HG03521 (cell line): ENCODE results near the gene XXYLT1.

Experiments used
- ATAC-seq: cut with Tn5 transposase; IDR thresholded peaks from one replicate; pipeline ENCODE4 v1.9.1; 2021; ENCODE audit warnings: mild to moderate bottlenecking, moderate library complexity; ENCODE audit not compliant: unreplicated experiment

XXYLT1 gene

DNA sequence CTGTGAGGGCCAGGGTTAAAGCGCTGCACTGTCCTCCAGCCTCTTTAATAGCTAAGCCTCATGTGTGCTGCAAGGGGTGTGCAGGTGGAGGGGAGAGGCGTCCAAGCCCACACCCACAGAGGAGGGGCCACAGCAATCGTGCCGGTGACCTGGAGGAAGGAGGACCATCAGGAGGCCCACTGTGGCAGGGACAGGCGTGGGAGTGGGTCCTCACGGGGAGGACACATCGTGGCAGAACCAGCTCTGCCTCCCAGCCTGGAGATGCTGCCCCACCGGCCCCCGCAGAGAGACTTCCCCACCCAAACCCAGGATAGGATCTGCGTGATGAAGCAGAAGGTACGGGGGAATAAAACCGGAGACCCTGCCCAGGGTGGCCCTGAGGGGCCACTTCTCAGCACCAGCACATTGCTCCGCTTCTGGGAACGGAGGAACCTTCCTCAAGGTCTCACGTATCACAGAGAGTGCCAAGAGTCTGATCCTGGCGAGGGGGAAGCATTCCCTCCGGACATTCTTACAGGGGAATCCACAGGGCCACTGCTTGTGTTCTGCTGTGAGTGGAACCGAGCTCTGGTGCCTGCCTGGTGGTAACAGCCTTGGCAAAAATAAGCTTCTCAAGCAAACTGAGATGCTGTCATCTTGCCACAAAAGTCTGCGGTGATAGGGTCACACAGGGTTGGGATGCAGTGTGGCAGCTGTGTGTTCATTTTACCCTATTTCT is 199.8 kb downstream of the XXYLT1 start:
- no peak for ATAC-seq

DNA sequence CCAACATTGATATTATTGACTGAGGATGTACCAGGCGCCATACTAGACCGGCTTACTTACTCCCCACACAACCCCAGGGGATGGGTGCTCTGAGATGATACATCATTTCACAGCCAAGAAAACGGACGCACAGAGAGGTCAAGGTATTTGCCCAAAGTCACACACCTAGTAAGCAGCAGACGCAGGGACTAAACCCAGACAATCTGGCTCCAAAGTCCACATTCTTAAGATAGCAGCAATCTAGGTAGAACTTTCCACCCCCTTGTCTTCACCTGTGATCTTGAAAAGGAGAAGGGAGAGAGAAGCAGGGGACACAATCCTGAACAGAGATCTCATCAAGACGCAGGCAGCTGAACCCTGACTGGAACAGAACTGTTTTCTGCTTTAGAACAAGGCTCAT is 200.6 kb downstream of the XXYLT1 start:
- no peak for ATAC-seq

DNA sequence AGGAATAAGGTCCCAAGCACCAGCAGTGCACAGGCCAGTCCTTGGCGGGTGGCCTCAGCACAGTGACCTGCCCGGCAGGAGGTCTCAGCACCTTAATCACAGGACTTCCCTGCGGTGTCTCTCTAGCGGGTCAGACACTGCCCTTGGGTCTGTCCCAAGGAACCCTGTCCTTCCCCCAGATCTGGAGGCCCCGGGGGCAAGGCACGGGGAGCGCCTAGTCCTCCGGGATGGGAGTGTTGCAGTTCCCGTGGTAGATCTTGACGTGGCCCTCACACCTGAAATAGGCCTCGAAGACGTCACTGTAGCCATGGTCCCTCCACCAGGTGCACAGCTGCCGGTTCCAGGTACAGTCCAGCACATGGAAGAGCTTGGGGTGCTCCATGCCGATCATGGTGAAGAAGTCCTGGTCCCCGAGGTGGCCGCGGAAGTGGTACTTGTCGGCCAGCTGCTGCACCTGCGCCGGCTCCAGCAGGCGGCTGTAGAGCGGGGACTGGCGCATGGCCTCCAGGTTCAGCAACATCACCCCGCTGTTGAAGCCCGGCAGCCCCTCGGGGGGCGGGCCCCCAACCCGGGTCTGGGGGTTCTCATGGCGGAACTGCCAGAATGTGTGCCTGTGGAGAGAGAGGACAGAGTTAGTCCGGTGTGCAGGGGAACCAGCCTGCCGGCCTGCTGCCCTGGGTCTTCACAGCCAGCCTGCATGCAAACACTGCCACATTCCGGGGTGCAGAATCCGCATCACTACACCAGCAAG is 201.3 kb downstream of the XXYLT1 start:
- ATAC-seq: no peak

DNA sequence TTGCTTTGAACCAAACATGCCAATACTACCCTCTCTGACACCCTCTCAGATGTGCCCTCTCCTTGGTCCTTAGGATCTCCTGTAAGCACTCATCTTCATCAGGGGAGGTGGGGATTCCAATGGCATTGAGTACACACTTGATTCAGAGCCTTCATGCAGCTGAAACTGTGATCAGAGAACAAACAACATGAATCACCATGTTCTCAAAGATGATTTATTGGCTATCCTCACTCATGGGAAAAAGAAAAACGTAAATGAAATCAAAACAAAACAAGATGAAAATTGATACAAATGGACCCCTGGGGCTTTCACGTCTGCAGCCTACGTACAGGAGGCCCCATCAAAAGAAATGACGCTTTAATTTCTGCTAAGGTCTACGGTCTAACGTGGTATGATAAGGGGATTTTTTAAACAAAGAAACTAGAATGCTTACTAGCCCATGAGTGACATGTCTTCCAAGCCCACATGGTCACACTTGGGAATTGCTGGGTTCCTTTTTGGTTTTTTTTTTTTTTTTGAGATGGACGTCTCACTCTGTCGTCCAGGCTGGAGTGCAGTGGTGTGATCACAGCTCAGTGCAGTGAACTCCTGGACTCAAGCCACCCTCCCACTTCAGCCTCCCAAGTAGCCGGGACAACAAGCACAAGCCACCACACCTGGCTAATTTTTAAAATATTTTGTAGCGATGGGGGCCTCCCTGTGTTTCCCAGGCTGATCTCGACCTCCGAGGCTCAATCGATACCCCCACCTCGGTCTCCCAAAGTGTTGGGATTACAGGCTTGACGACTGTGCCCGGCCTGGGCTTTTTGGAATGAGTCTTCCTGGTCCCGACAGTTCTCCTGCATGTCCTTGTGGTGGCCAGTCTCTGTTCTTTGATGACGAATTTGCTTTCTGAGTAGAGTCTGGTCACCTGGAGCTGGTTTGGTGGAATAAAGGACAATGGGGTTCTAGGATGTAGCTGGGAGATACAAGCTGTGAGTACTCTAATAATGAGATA is 202.6 kb downstream of the XXYLT1 start:
- ATAC-seq: no peak

DNA sequence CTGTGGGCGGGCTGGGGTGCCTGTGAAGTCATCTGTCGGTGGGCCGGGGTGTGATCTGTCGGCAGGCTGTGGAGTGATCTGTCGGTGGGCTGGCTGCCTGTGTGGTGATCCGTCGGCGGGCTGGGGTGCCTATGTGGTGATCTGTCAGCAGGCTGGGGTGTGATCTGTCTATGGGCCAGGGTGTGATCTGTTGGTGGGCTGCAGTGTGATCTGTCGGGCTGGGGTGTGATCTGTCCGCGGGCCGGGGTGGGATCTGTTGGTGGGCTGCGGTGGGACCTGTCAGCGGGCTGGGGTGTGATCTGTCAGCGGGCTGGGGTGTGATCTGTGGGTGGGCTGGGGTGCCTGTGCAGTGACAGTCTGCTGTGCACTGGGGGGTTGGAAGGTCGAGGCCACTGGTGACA is 204.5 kb downstream of the XXYLT1 start:
- no peak for ATAC-seq

DNA sequence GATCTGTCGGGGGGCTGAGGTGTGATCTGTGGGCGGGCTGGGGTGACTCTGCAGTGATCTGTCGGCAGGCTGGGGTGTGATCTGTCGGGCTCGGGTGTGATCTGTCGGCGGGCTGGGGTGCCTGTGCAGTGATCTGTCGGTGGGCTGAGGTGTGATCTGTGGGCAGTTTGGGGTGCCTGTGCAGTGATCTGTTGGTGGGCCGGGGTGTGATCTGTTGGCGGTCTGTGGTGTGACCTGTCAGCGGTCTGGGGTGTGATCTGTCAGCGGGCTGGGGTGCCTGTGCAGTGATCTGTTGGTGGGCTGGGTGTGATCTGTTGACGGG is 205.1 kb downstream of the XXYLT1 start:
- ATAC-seq: no peak

DNA sequence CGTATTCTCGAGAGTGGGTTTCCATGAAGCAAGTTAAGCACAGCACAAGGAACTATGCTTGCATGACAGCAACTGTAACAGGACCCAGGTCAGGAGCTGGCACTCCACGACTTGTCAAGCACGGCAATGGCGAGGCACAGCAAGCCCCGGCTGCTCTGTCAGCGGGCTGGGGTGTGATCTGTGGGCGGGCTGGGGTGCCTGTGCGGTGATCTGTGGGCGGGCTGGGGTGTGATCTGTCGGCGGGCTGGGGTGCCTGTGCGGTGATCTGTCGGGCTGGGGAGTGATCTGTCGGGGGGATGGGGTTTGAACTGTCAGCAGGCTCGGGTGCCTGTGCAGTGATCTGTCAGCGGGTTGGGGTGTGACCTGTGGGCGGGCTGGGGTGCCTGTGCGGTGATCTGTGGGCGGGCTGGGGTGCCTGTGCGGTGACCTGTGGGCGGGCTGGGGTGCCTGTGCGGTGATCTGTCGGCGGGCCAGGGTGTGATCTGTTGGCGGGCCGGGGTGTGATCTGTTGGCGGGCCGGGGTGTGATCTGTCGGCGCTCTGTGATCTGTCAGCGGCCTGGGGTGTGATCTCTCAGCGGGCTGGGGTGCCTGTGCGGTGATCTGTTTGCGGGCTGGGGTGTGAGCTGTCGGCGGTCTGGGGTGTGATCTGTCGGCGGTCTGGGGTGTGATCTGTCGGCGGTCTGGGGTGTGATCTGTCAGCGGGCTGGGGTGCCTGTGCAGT is 205.7 kb downstream of the XXYLT1 start:
- no peak for ATAC-seq

DNA sequence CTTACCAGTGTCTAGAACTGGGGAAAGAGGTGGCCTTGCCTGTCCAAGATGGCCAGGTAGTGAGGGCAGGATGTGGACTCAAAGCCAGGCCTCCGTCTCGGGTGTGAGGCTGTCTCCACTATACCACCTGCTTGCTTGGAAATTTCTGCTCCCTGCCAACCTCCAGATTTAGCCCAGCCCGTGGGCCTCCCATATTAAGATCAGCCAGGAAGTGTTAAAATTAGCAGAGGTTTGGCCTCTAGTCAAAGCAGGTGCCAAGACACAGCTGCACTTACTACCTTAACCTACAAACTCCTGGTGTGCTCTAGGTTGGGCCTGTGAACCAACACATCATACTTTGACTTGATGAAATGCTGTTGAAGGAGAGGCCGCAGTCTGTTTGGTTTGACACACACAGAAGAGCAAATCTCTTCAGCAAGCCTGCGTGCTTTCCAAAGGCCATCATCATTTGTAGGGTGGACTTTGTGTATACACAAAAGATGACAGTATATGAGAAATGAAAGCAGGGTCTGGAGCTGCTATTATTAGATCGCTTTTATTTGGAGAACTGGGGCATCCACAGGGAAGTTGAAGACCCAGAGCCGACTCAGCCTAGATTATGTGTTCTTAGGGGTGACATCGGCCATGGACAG is 206.5 kb downstream of the XXYLT1 start:
- no peak for ATAC-seq

DNA sequence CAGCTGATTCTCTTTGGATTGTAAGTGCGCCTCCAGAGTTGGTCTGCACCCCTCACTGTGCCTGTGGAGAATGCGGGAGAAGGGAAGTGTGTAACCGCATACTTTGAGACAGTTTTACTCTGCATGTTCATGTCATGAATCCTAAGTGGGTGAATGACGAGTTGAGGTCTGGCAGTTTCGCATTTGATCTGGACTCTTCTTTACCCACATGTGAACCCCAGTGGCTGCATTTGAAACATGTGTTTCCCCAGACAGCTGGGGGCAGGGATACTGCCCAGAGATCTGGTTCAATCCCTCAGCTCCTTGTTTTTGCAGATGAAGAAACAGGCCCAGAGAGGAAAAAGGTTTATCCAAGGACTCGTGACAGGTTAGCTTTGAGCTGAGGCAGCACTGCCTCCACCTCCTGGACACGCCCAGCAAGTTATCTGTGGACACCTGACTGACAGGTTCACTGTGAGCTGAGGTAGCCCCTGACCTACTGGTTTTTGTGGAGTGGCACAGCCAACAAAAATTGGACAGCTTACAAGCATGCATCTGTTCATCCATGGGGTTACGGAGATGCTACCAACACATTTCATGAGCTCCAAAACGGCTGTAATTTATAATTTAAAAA is 207.3 kb downstream of the XXYLT1 start:
- ATAC-seq: no peak

DNA sequence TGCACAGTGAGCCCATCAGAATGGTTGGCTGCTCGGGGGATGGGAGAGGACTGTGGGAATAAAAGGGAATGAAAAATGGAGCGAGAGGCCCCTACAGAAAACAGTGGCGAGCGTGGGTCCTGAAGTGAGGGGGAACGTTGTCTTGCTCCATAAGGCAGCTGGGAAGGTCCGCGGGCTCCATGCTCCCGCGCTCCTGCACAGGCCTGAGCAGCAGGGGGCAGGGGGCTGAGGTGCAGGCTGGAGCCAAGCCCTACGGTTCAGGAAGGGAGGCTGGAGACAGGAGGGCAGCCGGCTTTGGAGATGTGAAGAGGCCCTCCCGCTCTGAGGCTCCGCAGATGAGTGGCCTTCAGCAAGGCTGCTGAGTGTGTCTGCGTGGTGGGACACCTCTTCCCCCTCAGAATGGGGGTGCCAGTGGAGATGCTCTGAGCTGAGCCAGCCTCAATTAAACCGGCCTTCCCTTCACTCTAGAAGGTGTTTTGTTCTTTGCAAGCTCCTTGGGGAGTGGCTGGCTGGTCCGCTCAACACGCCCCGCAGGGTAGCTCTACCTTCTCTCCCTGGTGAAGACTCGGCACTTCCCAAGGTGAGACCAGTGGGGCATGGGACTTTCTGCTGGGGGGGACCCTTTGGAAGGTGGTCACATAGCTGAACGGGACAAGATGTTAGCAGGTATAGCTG is 208.0 kb downstream of the XXYLT1 start:
- no peak for ATAC-seq

DNA sequence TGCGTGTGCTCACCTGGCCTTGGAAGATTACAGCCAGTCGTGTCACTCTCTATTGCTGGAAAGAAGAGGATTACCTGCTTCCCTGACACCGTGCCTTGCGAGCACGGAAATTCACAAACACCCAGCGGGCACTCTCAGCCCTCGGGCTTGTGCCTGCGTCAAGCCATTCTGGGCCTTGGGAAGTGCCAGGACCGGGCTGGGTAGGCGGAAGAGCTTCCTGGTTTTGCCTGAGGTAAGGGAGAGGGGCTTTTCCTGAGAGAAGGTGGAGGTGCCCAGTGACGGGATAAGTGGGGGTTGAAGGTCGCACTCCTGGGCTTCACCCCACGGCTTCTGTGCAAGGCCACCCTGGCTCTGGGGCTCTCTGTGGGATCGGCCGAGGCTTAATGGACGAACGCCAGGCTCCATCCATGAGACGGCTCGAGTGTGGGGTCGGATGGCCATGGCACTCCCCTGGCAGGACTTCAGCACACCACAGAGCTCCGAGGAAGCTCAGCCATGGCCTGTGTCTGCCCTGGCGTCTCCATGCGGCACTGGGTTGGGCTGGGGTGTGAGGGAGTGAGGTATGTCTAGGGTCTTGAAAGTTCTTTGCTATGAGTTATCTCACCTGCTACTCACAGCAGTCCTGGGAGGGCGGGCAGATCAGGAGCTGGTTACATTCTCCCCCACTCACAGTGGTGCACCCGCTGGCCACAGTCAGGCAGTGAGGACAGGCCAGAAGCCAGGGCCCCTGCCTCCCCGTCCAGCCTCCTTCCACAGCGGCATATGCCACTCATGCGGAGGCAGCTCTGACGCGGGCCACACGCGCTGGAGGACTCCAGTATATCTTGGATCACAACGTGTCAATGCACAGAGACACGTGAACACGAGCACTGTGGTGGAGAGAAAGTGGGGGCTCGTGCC is 209.0 kb downstream of the XXYLT1 start:
- ATAC-seq: no peak

DNA sequence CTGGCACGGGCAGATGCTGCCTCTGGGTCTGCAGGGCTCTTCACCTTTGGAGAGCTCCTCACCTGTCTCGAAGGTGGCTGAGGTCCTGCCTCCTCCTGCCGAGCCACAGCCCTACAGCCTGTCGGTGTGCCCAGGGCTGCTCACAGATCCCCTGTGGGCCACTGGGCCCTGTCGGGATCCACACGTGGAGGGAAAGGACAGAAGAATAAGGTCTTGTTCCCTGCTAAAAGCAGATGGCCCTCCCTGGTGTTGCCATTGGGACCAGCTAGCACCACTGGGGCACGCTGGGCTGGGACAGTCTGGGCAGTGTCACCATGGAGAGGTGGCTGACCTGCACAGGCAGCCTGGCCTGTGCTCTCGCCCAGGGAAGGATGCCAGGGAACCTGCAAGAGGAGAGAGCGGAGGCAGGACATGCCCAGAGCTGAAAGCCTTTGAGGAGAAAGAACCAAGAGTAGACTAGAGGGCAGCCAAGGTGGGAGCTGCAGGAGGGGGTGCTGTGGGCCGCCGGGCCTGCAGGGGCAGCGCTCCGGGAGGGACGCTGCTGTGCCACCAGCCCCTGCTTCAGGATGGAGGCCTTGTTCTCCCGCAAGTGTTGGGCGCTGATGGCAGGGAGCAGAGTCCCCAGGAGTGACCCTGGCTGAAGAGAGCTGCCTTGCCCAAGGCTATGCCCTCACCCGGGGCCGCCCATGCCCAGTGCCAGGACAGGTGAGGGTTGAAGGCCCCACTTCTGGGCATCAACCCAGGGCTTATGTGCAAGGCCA is 210.2 kb downstream of the XXYLT1 start:
- ATAC-seq: no peak

DNA sequence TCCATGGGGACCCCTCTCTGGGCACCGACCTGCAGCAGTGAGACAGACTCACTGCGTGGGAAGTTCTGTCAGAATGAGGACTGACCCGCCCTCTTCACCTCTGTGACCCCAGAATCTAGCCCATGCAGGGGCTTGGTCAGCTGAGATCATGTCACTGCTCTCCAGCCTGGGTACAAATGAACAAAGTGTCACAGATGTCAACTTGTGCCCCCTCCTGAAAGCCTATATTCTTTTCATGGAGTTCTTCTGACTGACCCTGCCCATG is 210.8 kb downstream of the XXYLT1 start:
- ATAC-seq: no peak

DNA sequence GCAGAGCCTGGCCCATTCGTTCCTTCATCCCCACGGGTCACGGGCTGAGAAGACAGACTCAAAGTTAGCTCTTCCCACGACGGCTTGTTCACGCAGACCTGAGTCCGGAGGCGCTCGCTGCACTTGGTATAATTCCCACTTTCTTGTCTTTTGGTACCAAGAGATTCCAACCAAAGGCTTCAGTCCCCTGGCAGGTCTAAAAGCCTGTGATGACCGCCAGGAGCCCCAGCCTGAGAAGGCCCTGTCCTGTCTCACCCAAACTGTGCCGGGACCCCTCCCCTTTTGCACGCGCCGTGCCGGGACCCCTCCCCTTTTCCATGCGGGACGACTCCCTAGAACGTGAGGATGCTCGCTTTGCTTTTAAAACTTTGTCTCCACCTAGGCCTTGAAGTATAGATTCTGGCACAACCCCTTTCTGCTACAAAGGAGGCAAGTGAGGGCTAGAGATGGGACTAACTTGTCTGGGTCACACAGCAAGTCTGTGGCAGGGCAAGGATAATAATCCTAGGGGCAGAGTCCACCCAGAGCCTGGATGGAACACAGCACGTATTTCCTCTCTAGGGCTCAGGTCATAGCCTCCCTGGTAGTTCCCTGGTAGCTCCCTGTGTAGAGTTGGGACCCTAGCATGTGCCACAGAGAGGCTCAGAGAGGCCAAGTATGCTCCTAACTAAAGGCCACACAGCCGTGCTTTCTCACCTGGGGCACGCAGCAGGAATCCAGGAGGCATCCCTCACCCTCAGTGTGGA is 211.3 kb downstream of the XXYLT1 start:
- ATAC-seq: no peak

DNA sequence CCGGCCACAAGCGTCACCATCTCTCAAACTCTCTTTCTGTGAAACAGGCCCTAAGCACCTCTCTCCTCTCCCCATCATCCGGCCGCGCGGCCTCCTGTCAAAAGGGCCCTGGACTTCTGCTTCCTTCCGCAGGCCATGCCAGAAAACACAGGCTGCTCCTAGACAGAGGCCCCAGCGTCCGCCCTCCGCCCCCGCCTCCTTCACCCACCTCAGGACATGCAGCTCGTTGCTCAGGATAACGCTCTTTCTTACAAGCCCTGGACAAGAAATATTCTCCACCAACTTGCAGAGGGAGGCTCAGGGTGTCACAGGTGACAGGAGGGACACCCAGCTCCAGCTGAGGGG is 212.0 kb downstream of the XXYLT1 start:
- ATAC-seq: no peak

DNA sequence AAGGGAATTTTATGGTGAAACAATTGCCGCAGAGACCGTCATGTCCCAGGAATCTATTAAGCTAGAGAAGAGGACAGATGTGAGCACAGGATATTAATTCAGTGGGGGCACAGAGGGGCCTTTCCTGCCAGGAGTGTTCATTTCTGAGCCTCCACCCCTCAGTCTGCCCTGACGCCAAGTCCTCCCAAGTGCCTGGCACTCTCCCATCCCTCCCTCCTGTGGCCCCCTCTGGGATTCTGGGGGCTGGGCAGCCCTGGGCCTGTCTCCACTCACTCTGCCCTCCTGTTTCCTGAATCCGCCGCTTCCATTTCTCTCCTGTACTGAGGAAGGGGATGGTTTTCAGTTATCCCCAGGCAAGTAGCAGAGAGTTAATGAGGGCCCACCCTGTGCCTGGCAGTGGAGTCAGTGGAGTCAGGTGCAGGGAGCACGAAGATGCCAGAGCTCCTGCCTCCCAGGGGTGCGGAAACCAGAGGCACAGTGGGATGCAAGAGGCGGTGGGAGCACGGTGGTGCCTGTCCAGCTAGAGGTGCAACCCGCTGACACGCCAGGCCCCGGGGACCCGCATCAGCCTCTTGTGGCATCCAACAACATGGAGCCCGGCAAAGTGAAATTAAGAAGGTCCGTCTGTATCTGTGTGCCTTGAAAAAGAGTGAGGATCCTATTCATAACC is 212.5 kb downstream of the XXYLT1 start:
- no peak for ATAC-seq

DNA sequence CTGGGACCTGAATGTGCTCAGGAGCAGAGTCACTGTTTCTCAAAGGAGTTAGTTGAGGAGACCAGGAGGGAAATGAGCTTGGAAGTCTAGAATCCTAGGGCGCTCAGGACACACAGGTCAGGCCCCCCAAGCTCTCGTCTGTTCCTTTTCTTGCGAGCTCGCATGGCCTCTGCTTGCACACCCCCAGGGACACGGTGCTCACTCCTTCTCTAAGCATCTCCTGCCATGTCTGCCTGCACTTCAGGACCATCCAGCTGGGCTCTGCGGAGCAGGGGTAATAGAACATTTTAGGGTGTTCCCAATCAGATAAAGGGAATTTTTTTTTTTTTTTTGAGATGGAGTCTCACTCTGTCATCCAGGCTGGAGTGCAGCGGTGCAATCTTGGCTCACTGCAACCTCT is 213.2 kb downstream of the XXYLT1 start:
- ATAC-seq: no peak
